Measurements from ENCODE around the gene LRRC45.

Gene LRRC45

DNA sequence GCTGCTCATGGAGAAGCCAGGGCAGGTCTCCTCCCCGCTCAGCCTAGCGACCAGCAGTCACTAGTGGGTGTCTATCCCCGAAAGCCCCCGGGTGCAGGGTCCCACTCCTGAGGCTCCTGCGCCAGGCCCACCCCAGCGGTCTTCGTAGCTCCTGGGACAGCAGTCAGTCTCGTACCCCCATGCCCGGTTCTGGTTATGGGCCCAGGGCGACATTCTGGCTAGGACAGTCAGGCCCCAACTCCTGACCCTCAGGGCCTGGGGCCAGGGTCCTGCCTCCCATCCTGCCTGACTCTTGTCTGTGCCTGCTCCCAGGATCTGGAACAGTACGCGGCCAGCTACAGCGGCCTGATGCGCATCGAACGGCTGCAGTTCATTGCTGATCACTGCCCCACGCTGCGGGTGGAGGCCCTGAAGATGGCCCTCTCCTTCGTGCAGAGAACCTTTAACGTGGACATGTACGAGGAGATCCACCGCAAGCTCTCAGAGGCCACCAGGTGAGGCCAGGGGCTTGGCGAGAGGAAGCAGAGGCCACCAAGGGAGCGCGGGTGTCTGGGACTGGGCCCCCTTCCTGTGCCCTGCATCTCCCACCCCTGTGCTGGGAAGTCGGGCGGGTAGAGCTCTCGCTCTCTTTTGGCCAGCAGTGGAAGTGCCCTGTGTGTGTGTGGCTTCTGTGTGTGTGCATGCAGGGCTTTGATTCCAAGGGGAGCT, 30.6 kb downstream of the LRRC45 start:
- no peak for DNase-seq

GRCh38 chr17:82054351-82055022, 31.4 kb downstream of the LRRC45 start:
- DNase-seq, result no peak

- no peak for DNase-seq
These were observed 32.2 kb downstream of the LRRC45 start for GRCh38 chr17:82055023-82055964.

GRCh38 chr17:82055965-82056728, 33.0 kb downstream of the LRRC45 start:
- no peak for DNase-seq

GRCh38 chr17:82056729-82057621, 33.9 kb downstream of the LRRC45 start:
- no peak for DNase-seq

DNA sequence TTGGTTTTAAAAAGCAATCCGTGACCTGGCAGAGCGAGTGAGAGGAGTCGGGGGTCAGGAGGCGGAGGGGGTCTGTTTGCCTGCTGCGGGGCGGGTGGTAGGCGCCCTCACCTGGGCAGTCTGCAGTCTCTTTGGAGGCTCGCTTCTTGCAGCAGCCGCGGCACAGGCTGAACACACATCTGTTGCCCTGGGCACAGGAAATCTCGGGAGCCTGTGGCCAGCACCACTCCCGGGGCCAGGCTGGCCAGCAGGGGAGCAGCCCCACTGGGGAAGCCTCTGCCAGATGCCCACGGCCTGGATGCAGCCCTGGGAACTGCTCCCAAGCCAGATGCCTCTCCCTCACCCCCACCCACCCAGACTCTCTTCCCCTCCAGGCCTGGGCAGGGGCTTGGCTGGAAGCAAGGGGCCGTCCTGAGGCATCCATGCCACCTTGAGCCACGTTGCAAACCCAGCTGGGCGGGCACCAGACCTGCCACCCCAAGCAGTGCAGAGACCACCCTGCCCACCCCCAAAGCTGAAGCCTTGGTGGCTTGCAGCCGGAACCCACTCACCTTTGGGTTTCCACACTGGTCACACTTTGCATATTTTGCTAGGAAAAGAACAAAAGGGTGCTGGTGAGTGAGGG, 35.2 kb downstream of the LRRC45 start:
- no peak for DNase-seq

GRCh38 chr17:82058855-82059249, 35.7 kb downstream of the LRRC45 start:
- no peak for DNase-seq

DNA sequence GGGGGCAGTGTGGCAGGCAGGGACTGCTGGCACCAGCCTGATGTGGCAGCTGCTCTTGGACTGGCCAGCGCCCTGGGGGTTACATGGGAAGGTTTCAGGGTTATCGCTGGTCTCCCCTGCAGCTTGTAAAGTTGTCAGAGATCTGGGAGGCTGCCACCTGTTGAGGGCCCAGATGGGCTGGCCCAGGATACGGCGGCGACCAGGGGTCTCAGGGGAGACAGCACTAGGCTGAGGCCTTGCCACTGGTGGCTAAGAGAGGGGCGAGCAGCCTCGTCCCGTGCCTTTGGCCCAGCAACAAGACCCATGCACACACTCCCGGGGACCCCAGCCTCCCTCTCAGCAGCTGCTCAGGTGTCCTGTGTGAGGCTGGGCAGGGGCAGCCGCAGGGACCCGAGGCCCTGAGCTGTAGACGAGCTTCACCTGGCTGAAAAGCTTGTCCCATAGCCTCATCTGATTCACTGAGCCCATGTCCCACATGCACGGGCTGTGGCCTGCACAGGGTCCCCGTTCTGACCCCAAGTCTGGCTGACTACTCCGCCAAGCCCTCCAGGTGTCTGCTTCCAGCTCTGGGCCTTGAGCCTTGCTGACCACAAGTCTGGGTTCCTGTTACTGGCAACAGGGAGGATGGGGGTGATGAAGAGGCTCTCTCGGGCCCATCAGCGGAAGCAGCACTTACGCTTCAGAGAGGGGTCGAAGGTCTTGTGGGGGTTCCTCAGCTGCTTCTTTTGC, 36.3 kb downstream of the LRRC45 start:
- peak; percentile 36 for DNase-seq

GRCh38 chr17:82060001-82060380, 36.9 kb downstream of the LRRC45 start:
- no peak for DNase-seq

- DNase-seq, result no peak
These were observed 37.5 kb downstream of the LRRC45 start for GRCh38 chr17:82060614-82061013.

GRCh38 chr17:82061047-82061925, 38.2 kb downstream of the LRRC45 start:
- DNase-seq, result no peak

GRCh38 chr17:82062076-82062983, 39.2 kb downstream of the LRRC45 start:
- no peak for DNase-seq

DNA sequence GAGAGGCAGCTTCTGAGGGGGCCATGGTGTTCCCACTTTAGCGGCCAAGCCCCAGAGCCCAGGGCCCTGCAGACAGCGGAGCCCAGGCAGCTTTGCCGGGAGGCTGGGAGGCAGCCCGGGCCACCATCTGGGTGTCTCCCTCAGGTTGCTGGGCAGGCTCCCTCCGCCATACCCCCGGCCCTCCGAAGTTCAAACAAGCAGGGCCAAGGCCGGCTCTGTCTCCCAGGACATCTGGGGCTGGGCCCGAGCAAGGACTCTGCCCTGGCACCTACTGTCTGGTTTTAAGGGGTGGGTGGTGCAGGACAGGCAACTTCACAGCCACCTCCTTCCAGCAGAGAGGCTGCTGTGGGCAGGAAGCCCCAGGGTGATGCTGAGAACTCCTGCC, 39.9 kb downstream of the LRRC45 start:
- DNase-seq, result no peak

GRCh38 chr17:82063424-82064415, 40.6 kb downstream of the LRRC45 start:
- no peak for DNase-seq

GRCh38 chr17:82064433-82065192, 41.5 kb downstream of the LRRC45 start:
- no peak for DNase-seq

- DNase-seq, result no peak
These were observed 42.1 kb downstream of the LRRC45 start for GRCh38 chr17:82065193-82065637.

Data from DMS 273 treated with DMSO at 0.1 percent for 48 hours (cell line).